ENCODE measurements around the gene NDFIP1.
"Not testable (repeated sequence)": the region's sequence is repeated elsewhere in the genome, so short reads cannot be mapped to it uniquely, and the experiment has no call there.

Gene NDFIP1, protein sequence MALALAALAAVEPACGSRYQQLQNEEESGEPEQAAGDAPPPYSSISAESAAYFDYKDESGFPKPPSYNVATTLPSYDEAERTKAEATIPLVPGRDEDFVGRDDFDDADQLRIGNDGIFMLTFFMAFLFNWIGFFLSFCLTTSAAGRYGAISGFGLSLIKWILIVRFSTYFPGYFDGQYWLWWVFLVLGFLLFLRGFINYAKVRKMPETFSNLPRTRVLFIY

DNA sequence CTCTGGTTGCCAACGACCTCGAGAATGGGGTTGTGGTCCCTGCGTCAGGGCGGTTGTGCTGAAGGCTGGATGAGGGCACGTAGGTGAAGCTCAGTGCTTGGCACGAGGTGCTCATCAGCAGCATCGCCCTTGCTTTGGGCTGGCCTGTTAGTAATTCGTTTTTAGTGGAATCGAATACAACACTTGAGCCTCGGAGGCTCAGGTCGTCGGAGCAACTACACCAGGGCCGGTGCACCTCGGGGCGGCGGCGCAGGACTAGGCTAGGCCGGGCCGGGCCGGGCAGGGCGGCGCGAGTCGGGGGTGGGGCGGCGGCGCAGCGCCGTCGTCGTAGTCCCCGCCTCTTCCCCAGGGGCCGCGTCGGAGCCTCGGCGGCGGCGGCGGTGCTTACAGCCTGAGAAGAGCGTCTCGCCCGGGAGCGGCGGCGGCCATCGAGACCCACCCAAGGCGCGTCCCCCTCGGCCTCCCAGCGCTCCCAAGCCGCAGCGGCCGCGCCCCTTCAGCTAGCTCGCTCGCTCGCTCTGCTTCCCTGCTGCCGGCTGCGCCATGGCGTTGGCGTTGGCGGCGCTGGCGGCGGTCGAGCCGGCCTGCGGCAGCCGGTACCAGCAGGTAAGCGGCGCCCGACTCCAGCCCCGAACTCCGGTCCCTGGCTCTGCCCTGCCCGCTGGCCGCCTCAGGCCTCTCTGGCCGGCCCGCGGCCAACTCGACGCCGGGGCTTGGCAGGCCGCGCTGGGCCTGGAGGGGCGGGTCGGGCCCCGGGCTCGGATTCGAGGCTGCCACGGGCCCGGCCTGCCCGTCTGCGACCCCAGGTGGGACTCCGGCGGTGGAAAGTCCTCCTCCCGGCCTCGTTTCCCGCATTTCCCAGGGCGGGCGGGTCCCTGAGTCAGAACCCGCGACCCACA lies at the start of gene NDFIP1:
NDFIP1 (plus strand) TSS at position 348 of the 899 bp plus-strand sequence; CDS start at position 544, 196 bp downstream.
- DNase-seq (ENCODE audit: low read depth, low spot score) = peak; percentile 45

DNA sequence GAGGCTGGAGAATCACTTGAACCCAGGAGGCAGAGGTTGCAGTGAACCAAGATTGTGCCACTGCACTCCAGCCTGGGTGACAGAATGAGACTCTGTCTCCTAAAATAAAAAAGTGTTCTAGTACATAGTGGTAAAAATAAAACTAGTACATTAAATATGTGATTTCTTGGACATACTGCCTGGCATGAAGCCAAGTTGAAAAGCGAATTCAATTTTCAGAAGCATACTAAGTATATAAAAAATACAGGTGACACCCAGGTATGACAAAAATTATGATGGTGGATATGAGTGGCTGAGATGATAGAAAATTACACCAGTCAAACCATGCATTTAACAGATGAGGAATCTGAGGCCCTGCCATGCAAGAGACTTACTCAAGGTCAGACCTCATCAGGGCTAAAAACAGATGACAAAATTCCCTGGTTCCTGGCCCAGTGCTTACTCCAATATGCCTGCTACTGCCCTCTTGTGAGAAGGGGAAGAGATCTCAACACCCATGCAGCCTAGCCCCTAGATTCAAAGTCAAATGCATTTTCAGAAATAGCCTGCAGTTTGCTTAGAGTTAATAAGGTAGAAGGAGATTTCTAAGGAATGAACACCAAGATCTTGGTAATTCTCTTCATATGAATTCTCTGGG lies 49.2 kb upstream of the NDFIP1 start:
- no peak for DNase-seq (ENCODE audit: low read depth, low spot score)

DNA sequence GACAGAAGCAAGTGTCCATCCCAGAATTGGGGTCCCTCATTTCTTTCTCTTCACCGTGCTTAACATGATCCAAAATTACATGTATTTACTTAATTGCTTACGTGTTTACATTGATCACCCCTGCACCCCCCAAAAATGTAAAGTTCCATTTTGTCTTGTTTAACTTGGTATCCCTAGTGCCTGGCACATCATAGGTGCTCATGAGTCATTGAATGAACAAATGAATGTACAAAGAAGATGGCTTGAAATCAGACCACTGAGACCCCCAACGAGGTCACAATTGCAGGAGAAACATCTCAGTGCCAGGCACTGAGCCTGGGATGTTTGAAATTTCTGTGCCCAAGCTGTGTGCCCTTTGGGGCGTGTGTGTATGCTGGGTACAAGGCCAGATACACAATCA lies 45.2 kb upstream of the NDFIP1 start:
- DNase-seq (ENCODE audit: low read depth, low spot score) = no peak

DNA sequence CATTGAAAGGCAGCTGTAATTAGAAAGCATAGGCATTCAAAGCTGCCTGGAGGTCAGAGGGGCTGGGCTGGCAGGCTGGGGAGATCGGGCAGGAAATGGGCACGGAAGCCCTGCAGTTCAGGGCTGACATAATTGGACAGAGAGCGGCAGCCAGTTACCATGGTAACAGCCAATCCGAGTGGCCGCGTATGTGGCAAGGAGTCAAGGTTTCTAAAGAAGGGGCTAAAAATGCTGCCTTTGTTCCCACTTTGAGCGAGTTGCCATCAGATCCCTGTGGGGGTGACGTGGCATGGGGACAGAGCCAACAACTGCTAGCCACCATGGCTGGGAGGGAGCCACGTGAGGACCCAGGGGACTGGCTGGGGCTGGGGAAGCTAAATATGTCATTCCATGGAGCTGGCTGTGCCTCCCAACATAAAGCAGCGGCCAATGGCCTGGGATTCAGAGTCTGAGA lies 44.7 kb upstream of the NDFIP1 start:
- peak; percentile 26 for DNase-seq (ENCODE audit: low read depth, low spot score)

DNA sequence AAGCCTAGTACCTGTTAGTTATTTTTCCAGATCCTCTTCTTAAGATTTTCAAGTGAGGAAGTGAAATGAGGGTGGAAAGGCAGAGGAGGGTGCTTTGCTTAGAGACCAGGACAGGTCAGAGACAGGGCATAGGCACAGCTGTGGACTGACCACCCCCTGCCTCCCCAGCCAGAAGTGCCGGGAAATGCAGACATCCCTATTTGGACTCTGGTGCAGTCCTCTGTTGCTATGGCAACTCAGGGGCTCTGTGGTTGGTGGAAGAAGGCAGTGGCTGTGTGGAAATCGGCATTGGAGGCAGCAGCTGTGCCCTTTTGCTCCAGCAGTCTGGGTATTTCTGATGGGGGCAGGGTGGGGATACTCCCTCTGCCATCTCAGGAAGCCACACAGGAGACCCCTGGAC lies 43.3 kb upstream of the NDFIP1 start:
- no peak for DNase-seq (ENCODE audit: low read depth, low spot score)

DNA sequence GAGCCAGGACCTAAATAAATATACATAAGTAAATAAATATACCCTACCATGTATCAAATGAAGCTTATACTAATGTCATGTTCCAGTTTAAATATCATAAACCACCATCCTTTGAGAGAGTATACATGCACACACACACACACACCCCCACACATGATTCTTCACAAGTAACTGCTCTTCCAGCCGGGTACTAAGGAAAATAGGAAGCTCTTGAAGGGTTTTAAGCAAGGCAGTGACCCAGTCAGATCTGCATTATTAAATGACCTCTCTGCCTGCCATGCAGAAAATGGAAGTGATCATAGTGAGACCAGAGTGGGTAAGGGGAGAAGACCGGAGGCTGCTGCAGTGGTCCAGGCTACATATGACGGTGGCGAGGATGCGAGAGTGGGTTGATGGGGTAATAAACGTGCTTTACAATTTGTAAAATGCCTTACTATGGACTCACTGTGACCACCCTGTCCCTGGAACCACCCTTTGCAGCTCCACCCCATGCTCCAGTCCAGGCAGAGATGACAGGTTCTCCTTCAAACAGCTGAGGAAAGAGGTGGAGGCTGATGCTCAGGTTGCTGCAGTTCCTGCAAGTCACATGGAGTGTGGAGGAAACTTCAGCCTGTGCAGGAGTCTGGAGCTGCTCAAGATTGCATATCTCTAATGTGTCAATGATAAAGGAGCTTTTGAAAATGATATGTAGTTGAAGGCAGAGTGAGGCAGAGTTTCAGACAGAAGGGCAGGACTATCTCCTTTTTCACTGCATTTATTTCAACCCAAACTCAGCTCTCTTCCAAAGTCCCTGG lies 38.8 kb upstream of the NDFIP1 start:
- DNase-seq (ENCODE audit: low read depth, low spot score) = no peak

DNA sequence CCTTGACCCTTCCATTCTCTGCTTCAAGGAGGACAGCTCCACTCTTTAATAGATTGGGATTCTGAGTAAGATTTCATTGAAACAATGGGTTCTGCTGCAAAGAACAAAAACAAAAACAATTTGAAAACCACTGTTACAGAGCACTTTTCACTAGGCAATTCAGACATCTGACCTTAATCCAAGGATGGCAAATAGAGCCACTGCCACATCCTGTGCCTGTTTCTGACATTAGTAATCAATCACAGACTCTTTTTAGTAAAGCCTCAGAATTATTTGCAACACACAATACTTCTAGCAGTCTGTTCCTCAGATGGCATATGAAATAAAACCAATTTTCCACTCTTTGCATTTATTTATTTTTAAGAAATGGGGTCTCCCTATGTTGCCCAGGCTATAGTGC lies 37.8 kb upstream of the NDFIP1 start:
- no peak for DNase-seq (ENCODE audit: low read depth, low spot score)

DNA sequence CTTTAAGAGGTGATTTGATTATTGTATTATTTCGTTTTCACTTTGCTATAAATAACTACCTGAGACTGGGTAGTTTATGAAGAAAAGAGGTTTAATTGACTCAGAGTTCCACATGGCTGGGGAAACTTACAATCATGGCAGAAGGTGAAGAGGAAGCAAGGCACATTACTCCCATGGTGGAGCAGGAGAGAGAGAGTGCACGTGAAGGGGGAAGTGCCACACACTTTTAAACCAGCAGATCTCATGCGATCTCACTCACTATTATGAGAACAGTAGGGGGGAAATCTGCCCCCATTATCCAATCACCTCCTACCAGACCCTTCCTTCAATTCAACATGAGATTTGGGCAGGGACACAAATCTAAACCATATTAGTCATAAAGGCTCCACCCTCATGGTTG lies 36.1 kb upstream of the NDFIP1 start:
- DNase-seq (ENCODE audit: low read depth, low spot score) = no peak

DNA sequence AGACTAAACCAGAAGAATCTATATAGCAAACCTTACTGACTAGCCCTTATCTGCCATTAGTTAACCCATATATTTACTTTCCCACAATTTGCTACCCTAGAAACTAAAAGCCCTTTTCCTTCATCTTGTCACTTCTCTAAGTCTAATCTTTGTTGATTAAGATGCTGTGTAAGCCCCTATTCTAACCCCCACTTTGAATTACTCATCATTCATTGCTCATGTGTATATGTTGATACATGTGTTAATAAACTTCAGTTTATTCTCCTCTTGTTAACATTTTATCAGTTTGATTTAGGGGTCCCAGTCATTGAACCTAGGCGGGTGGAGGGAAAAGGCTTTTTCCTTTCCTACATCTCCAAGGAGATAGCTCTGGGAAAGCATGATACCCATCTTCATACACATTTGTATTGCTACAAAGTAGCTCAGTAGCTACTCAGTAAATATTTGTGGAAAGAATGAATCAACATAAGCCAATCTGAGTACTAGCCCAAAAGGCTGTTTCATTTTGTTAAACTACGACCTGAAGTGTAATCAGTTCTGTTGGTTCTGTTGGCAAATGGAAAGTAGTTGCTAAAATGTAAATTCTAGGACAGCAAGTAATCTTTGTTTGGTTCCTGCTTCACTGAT lies 35.1 kb upstream of the NDFIP1 start:
- no peak for DNase-seq (ENCODE audit: low read depth, low spot score)

DNA sequence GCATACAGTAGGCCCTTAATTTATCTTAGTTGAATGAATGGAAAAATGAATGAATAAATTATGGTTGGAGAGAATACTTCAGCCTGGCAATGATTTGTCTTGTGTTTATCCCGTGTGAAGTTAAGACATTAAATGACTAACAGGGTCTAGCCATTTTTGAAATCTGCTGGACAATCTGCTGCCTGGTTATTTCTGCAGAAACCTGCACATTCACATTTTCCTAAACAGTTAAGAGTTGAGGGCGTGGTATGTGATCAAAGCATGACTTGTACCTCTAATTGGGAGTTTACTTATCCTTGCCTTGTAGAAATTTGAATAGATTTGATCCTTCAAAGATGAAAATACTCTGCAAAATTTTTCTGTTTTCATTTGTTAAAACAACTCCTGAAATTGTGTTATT lies 34.6 kb upstream of the NDFIP1 start:
- DNase-seq (ENCODE audit: low read depth, low spot score) = no peak

DNA sequence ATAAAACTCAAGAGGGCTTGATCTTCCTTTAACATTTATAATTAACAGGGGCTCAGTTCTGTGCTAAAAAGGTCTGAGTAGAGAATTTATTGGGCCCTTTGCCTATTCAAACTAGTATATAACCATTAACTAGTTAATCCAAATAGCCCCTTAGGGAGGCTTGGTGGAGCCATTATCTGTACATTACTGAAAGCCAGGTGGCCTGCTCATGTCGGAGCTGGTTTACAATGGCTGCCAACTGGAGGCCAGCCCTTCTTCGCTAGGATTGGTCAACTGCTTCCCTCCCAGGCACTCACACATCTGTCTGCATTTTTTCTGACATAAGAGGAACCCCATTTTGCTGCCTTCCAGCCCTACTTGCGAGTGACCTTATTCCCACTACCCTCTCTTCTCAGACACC lies 30.4 kb upstream of the NDFIP1 start:
- no peak for DNase-seq (ENCODE audit: low read depth, low spot score)

DNA sequence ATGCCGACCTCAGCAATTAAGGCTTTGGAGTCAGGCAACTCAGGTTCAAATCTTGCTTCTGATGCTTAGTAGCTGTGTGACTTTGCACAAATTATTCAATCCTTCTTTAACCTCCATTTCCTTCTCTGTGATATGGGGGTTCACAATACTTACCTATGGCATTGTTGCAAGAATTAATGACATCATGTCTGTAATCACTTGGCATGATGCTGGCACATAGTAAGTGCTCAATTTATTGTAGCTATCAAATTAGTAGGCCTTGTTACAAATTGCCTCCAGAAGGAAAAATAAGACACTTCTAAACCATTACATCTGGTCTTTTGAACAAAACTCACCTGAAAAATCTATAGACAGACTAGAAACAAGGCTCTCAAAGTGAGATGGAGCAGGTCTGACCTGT lies 29.9 kb upstream of the NDFIP1 start:
- no peak for DNase-seq (ENCODE audit: low read depth, low spot score)

DNA sequence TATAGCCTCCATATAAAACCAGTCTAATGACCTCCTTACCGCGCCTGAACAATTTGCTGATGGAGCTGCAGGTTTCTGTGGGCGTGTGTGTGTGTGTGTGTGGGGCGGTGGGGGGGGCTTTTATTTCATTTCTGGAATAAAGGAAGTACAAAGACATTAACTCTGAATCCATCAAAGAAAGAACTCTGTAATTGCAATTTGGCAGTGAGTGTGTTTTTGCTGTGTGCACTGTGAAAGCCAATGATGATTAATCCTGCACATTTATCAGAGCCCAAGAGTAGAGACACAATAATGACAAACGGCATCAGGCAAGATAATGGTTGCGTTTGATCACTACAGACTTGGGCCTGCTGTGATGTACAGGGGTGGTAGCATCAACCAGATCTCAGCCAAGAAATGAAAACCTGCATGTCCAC lies 29.3 kb upstream of the NDFIP1 start:
- no peak for DNase-seq (ENCODE audit: low read depth, low spot score)

DNA sequence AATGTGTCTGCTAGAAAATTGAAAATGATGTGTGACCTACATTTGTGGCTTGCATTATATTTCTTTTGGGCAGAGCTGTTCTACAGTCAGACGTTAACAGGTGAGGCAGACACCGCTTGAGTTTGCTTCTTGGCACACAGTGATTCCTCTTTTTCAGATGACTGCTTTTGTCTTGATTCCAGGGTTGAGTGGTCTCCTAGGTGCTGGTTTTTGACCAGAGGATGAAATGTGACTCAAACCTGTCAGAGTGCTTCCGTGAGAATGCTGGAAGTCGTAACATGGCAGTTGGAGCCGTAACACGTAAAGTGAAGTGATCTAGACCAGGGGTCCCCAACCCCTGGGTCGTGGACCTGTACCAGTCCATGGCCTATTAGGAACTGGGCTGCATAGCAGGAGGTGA lies 28.3 kb upstream of the NDFIP1 start:
- no peak for DNase-seq (ENCODE audit: low read depth, low spot score)

DNA sequence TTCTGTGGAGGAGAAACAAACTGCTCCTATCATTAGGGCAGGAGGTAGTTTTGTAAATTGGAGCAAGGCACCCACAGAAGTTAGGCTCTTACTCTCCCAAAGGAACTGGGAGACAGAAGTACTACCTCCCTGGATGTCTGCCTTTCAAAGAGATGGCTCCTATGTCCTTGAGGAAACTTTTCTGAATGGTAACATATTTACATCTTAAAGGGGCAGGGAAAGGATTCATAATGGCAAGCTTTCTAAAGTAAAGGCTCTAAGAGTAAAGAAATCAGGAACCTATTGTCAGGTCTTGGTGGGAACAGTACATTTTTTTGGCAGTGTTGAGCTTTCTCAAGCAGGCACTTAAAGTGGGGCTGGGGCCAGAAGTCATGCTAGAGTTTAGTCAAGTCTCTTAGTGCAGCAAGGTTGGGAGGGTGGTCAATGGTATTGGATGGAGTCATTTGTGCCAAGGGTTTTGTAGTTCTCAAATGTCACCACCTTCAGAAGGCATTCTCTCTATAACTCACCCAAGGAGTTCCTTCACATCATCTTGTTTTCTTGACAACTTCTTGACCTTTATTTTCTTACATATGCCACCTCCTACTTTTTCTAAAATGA lies 26.3 kb upstream of the NDFIP1 start:
- no peak for DNase-seq (ENCODE audit: low read depth, low spot score)

DNA sequence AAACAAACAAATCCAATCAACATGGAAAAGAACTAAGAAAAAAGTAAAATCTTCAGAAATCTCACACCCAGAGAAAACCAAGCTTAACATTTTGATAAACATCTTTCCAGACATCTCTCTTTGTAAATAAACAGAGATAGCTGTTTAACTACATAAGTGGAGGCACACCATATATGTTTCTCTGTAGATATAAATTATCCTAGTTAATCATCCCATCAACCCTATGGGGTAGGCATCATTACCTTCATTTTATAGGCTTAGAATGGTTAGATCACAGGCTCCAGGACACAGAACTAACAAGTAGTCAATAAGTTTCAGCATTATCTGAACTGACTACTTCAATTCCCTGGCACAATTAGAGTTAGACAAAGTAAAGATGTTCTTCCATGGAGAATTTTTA lies 22.4 kb upstream of the NDFIP1 start:
- no peak for DNase-seq (ENCODE audit: low read depth, low spot score)

DNA sequence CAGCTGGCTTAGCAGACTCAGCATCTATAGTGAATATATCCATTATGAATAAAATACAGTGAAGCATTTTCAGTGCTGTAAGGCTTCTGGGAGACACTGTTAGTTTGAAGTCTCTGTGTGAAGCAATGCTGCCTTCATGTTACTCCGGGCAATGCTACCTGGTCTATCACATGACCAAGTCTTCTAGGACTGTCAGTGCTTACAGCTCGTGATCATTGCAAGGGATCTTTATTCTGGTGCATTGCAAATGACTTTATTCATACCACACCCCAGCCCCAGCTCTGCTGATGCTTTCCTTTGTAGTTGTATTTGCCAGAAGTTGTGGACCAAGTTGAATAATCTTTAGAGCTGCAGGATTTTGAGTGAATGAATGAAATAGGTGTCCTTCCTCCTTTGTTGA lies 21.9 kb upstream of the NDFIP1 start:
- DNase-seq (ENCODE audit: low read depth, low spot score) = no peak

DNA sequence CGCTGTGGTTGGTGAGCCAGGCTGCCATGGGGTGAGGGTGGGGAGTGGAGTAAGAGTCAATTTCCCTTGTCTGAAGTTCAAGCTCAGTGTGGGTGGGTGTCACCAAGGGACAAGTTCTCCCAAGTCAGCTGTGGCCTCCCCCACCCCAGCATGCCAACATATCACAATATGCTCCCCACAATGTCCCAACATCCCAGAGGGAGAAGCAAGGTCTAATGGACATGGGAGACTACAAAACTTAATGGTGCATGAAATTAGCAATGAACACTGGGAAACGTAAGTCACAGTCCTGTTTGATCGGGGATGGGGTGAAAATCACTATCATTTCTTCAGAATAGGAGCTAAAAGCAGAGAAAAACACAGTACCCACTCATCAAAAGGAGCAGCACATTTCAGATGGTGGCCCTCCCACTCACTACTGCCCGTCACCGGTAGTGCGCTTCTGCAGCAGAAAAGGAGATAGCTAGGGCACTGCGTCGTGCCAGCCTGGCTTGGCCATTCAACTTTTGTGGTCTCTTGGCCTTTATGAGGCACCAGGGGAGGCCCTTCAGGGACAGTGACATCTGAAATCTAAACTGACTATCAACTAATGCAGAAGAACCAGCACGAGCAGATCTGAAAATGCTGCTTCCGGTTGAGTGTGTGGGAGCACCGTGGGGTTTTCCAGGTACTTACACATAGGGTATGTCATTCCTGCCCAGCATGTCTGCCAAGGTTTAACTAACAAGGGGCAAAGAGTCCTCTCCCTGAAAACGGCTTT lies 20.5 kb upstream of the NDFIP1 start:
- DNase-seq (ENCODE audit: low read depth, low spot score) = no peak

DNA sequence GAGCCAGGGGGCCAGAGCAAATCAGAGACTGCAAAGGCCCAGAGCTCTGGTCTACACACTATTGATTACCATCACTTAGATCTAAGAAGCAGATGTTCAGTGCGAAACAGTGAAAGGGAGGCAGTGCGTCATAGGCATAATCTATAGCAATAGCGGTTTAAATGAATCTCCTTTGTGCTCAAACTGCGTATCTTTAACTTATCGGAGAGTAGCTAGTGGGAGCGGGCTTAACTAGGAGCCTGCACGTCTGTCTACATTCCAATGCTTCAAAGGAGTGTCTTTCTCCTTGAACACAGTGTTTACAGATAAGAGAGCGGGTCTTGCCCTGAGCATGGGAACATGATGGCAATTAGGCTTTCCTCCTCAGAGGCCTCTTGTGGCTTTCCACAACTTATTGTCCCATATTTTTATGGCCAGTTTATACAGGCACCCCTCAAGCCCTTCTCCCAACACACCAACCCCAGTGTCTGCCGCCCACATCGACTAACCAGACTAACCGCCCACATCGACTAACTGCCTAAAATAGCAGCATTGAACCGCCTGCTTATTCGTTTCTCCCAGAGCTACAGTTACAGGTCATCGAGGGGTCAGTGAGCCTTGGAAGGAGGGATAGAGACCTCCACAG lies 19.6 kb upstream of the NDFIP1 start:
- DNase-seq (ENCODE audit: low read depth, low spot score) = not testable (repeated sequence)

DNA sequence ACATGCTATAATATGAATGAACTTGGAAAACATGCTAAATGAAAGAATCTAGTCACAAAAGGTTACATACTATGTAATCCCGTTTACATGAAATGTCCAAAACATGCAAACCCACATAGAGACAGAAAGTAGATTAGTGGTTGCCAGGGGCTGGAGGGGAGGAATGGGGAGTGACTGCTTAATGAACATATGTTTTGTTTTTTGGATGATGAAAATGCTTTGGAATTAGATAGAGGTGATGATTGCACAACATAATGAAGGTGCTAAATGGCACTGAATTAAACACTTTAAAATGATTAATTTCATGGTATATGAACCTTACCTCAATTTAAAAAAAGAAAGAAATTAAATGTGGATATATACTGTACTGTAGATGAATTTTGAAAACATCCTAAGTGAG lies 17.6 kb upstream of the NDFIP1 start:
- DNase-seq (ENCODE audit: low read depth, low spot score) = no peak
